Fibroblast of pulmonary artery (primary cell): ENCODE data around the gene P2RX3.

ENCODE experiments used
- DNase-seq: peaks from one replicate; pipeline ENCODE4 v3.0.0-alpha.2; 2010; ENCODE audit warnings: low read depth
- H3K4me3 ChIP-seq: replicated peaks from 2 replicates; pipeline ENCODE4 v1.5.1; 2011; ENCODE audit warnings: low read depth, mild to moderate bottlenecking, control low read depth, low read length, moderate library complexity
- TF ChIP-seq, protein P1 (sequence below): IDR thresholded peaks from 2 replicates; pipeline ENCODE4 v1.5.1; 2011; ENCODE audit warnings: mild to moderate bottlenecking, control low read depth, low read length, inconsistent platforms; ENCODE audit errors: missing control alignments

Gene P2RX3

DNA sequence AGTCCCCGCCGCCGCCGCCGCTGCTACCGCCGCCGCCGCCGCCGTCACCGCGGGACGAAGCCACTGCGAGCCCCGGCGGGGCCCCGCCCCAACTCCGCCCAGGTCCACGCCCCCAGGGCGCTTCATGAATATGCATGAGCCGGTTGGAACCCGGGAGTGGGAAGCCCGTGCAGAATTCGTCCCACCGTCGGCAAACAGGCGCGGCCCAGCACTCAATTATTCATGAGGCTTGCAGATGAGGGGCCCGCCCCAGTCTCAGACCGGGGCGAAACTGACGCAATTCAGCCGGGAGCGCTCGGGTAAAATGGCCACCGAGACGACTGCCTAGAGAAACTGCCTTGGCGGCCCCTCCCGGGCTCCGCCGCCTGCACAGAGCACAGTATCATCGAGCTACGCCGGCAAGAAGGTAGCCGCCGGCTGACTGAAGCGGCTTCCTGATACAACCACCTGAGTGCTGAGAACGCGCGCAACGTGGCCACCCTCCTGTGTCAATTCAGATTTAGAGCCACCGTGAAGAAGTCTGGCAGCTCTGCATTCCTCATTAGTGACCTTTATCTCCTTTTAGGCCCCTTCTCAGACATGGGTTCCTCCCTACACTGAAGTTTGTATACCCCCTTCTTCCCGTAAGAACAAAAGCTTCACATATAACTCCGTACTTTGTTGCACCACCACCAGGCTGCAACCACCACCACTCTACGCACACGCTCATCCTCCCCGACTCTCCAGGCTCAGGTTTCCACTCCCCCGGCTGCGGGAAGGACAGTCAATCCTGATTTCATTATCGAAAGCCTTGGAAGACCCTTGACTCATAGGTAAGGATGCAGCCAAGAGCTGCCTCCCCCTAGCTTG is 13.0 kb upstream of the P2RX3 start, which contains the start of gene TNKS1BP1:
Gene TNKS1BP1 (minus strand): TSS at position 67 of the 849 bp plus-strand sequence. CDS start 3,067 bp downstream, outside the sequence.
- H3K4me3 ChIP-seq: peak within 1 kb of the TSS; percentile 94
- TF ChIP-seq, protein P1, sequence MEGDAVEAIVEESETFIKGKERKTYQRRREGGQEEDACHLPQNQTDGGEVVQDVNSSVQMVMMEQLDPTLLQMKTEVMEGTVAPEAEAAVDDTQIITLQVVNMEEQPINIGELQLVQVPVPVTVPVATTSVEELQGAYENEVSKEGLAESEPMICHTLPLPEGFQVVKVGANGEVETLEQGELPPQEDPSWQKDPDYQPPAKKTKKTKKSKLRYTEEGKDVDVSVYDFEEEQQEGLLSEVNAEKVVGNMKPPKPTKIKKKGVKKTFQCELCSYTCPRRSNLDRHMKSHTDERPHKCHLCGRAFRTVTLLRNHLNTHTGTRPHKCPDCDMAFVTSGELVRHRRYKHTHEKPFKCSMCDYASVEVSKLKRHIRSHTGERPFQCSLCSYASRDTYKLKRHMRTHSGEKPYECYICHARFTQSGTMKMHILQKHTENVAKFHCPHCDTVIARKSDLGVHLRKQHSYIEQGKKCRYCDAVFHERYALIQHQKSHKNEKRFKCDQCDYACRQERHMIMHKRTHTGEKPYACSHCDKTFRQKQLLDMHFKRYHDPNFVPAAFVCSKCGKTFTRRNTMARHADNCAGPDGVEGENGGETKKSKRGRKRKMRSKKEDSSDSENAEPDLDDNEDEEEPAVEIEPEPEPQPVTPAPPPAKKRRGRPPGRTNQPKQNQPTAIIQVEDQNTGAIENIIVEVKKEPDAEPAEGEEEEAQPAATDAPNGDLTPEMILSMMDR: no peak
- DNase-seq: peak; percentile 98

DNA sequence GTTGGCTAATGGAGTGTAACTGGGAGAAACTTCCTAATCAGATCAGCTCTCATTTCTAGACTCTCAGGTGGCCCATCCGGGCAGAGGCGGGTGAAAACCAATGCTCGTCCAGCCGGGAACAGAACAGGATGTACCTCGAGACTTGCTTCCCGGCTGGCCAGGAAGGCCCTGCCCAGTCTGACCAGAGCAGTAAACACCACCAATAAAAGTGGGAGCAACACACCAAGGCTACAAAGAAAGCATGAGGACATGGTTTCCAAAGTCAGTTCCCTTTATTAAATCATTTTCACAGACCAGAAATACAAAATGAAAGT is 12.5 kb upstream of the P2RX3 start:
- no peak for DNase-seq
- H3K4me3 ChIP-seq: peak overlapping the region; percentile 94
- TF ChIP-seq, protein P1: no peak

DNA sequence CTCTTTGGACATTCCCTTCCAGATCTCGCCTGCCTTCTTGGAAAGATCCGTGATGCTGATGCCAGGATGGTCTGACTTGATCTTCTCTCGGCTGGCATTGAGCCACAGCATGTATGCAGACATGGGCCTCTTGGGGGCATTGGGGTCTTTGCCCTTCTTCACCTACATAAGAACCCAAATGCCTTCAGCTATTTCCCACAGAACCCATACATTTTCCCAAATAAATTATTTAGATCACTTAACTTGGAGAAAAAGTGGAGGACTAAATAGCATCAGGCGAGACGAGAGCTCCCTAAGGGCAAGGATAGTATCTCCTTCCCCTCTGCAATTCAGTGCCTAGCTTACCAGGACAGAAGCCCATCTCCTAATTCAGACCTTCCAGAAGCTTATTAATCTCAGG is 10.4 kb upstream of the P2RX3 start:
- TF ChIP-seq, protein P1: no peak
- no peak for DNase-seq
- H3K4me3 ChIP-seq: no peak overlapping the region

DNA sequence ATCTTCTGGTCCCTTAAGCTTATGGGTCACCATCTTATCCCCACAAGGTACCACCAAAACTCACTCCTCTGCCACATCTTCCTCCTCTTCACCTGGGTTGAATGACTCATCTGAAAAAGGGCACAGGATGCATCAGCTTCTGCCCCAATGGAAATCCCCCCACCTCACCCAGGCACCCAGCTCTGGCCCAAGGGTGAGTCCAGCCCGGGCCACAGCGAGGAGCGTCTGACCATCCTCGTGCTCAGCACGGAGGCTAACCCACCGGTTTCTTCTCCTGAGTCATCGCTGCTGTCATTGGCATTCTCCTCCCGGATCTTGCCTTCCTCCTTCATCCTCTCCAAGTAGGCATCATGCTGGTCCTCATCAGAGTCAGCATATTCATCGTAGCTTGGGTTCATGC is 8.1 kb upstream of the P2RX3 start:
- no peak for DNase-seq
- TF ChIP-seq, protein P1: no peak
- no peak overlapping the region for H3K4me3 ChIP-seq

DNA sequence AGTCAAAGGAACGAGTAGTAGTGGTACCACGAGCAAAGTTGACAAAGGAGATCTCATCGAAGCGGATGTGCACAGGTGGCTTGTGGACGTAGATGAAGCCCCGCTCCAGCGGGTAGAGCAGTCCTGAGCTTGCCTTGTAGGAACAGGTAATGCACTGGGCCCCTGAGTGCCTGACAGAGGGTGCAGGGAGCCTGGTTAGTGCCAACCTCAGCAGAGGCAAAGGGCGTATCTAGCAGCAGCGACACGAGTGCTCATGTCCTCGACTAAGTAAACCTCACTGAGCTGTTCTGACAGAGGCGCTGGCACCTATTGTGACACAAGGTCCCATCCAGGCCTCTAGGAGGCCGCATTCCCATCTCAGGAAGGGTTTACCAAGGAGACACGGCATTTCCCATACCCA is 6.4 kb upstream of the P2RX3 start:
- TF ChIP-seq, protein P1: no peak
- no peak for DNase-seq
- no peak overlapping the region for H3K4me3 ChIP-seq

DNA sequence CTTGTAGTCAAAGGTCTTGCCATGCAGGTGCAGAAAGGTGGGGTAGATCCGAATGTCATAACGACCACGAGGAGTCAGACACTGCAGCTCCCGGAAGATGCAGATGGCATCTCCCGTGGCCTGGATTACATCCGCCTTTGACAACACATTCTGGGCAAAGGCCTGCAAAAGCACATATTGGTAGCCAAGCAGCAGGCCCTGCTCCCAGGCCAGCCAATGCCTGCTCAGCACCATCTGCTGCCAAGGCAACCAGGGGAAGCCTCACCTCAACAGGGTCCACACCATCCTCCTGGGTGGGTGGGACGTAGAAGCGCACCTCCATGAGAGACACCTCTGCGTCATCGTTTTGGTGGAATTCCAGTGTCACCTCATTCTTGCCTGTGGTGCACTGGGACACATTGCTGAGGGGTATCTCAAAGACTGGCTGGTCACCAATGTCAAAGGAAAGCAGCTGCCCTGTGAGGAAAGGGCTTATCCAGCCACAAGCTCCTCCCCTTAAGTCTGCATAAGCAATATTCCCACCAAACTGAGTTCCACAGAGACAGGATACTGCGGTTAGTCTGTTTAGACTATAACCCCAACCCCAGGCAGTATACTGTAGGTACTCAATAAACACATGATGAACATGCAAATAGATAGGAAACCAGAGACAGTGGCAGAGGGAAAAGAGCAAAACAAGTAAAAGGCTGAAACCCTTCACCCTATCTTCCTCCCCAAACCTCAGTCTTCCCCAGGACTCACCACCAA is 5.3 kb upstream of the P2RX3 start:
- DNase-seq: no peak
- no peak overlapping the region for H3K4me3 ChIP-seq
- TF ChIP-seq, protein P1: no peak
